B cell (primary cell): ENCODE data around the gene SYNGAP1. TPM values are rescaled to one million over a fixed set of nuclear protein-coding genes. Genes with fewer than 3 reads are reported as not detected.

Experiments
- ATAC-seq: fragments of 200-7000 bp; cut with Tn5 transposase; one replicate; pipeline ENCODE4 v1.10.0; 2021; ENCODE audit warnings: low read depth, mild to moderate bottlenecking, moderate number of reproducible peaks, moderate library complexity
- CTCF ChIA-PET: fragments of 350-600 bp; sonication (Branson Sonifier 250); formaldehyde crosslinking; loops from one replicate; lab custom pipeline; 2021; ENCODE audit warnings: antibody characterized with exemption, inconsistent platforms; lab: Charles Lee
- POLR2A ChIA-PET: fragments of 350-600 bp; sonication (Branson Sonifier 250); formaldehyde crosslinking; loops from one replicate; lab custom pipeline; 2021; ENCODE audit warnings: antibody characterized with exemption; lab: Charles Lee
- DNase-seq: peaks from one replicate; pipeline ENCODE4 v3.0.0; 2013
- H2AFZ ChIP-seq: 2 replicates; pipeline ENCODE4 v1.6.1; 2012; ENCODE audit warnings: mild to moderate bottlenecking, low read depth, low read length; ENCODE audit not compliant: insufficient read depth, poor library complexity, severe bottlenecking
- H3K27ac ChIP-seq, 2 donors: 1 replicate in 1 of 2; 2 replicates in 1 of 2; pipeline ENCODE4 v1.5.1; 2012 to 2013; ENCODE audit warnings: low read length in 2 of 2, mild to moderate bottlenecking in 2 of 2, moderate library complexity in 1 of 2
- H3K27me3 ChIP-seq, 4 experiments: fragments of 200-600 bp in 1 of 4; sonication (generic) in 1 of 4; replicated peaks in 1 of 4; 1 replicate in 2 of 4; 2 replicates in 2 of 4; pipeline versions ENCODE4 v1.6.1 to v1.7.0; 2013 to 2016; ENCODE audit warnings: low read length in 3 of 4, mild to moderate bottlenecking in 2 of 4, mixed read lengths in 1 of 4, moderate library complexity in 1 of 4; ENCODE audit not compliant: insufficient read depth in 4 of 4, control insufficient read depth in 3 of 4; ENCODE audit errors: control extremely low read depth in 1 of 4
- H3K36me3 ChIP-seq, 2 experiments: replicated peaks in 1 of 2; 1 replicate in 1 of 2; 2 replicates in 1 of 2; pipeline versions ENCODE4 v1.6.1 to v1.7.1; 2013; ENCODE audit warnings: low read length in 1 of 2; ENCODE audit not compliant: insufficient read depth in 2 of 2, control insufficient read depth in 1 of 2; ENCODE audit errors: control extremely low read depth in 1 of 2, extremely low read depth in 1 of 2
- H3K4me1 ChIP-seq, 2 donors: fragments of 200-600 bp in 1 of 2; sonication (generic) in 1 of 2; 1 replicate in 1 of 2; 2 replicates in 1 of 2; pipeline versions ENCODE4 v1.5.1 to v1.6.1; 2013 to 2017; ENCODE audit warnings: low read length in 2 of 2; ENCODE audit not compliant: control insufficient read depth in 2 of 2, insufficient read depth in 2 of 2
- H3K4me2 ChIP-seq: replicated peaks from 2 replicates; pipeline ENCODE3; 2012; ENCODE audit warnings: mild to moderate bottlenecking, low read depth, low read length; ENCODE audit not compliant: poor library complexity, severe bottlenecking
- H3K4me3 ChIP-seq, 5 experiments: fragments of 200-600 bp in 1 of 5; sonication (generic) in 1 of 5; 1 replicate in 3 of 5; 2 replicates in 2 of 5; pipeline versions ENCODE4 v1.5.1 to v1.7.0; 2011 to 2016; ENCODE audit warnings: low read length in 4 of 5, mild to moderate bottlenecking in 4 of 5, low read depth in 2 of 5, control low read depth in 1 of 5, moderate library complexity in 1 of 5; ENCODE audit not compliant: insufficient read depth in 1 of 5; ENCODE audit errors: control extremely low read depth in 1 of 5, extremely low read depth in 1 of 5
- H3K79me2 ChIP-seq: fragments of 200-600 bp; sonication (generic); one replicate; pipeline ENCODE4 v1.6.0; 2016; ENCODE audit warnings: low read length; ENCODE audit not compliant: control insufficient read depth, insufficient read depth
- H3K9ac ChIP-seq: fragments of 200-600 bp; sonication (generic); 2 replicates; pipeline ENCODE4 v1.6.1; 2017; ENCODE audit warnings: mild to moderate bottlenecking, low read length, moderate library complexity
- H3K9me3 ChIP-seq, 3 donors: one replicate each; pipeline versions ENCODE4 v1.6.1 to v1.7.1; 2013; ENCODE audit warnings: low read length in 2 of 3; ENCODE audit not compliant: control insufficient read depth in 2 of 3, insufficient read depth in 1 of 3; ENCODE audit errors: control extremely low read depth in 1 of 3
- H4K20me1 ChIP-seq: 2 replicates; pipeline ENCODE4 v1.6.0; 2012; ENCODE audit warnings: mild to moderate bottlenecking, low read length; ENCODE audit not compliant: insufficient read depth, control insufficient read depth, poor library complexity, severe bottlenecking
- H3K27ac Mint-ChIP-seq: one replicate; pipeline ENCODE4 v1.8.0; 2021; ENCODE audit warnings: mixed read lengths
- H3K27me3 Mint-ChIP-seq: one replicate; pipeline ENCODE4 v1.8.0; 2021; ENCODE audit warnings: mixed read lengths
- H3K4me1 Mint-ChIP-seq: one replicate; pipeline ENCODE4 v1.8.0; 2021; ENCODE audit warnings: mixed read lengths
- H3K4me3 Mint-ChIP-seq: one replicate; pipeline ENCODE4 v1.8.0; 2021; ENCODE audit warnings: mixed read lengths
- H3K9me3 Mint-ChIP-seq: one replicate; pipeline ENCODE4 v1.8.0; 2022; ENCODE audit warnings: mixed read lengths; ENCODE audit not compliant: insufficient read depth
- EZH2 ChIP-seq: IDR thresholded peaks from 2 replicates; pipeline ENCODE4 v1.6.1; 2012; ENCODE audit warnings: borderline replicate concordance, low read depth, mild to moderate bottlenecking, moderate library complexity, low read length; ENCODE audit not compliant: insufficient read depth, poor library complexity, severe bottlenecking
- WGBS: methylation state at CpG from one replicate; pipeline ENCODE4 v1.1.5; 2013; ENCODE audit warnings: missing lambda C conversion rate; ENCODE audit not compliant: insufficient coverage; 5-methylcytosine and 5-hydroxymethylcytosine counted together
- intact Hi-C: fragments of 100-400 bp; cut with micrococcal nuclease; formaldehyde crosslinking; loops from one replicate; pipeline ENCODE4 v1.10.0; 2022
- polyA plus RNA-seq: library from polyadenylated mRNA; depleted of rRNA; stranded (reverse); fragments of >200 nt; gene quantifications from 2 replicates; pipeline ENCODE4 v1.2.3, GENCODE V29; 2012
- total RNA-seq, 2 donors: library from RNA; stranded (reverse); fragments of 120-200 nt in 1 of 2; gene quantifications; 1 replicate in 1 of 2; 2 replicates in 1 of 2; pipeline versions ENCODE4 v1.2.3 to v1.2.4, GENCODE V29; 2013 to 2022
- TF ChIP-seq, protein P1 (sequence below): fragments of 200-600 bp; IDR thresholded peaks from one replicate; pipeline ENCODE4 v1.8.0; 2022; ENCODE audit warnings: antibody characterized with exemption, mild to moderate bottlenecking

SYNGAP1 gene
- total and polyA plus RNA-seq, 2 donors (not counting 1 experiment from before 2014, with no cell fraction given): 18.6 to 43.0 TPM

DNA sequence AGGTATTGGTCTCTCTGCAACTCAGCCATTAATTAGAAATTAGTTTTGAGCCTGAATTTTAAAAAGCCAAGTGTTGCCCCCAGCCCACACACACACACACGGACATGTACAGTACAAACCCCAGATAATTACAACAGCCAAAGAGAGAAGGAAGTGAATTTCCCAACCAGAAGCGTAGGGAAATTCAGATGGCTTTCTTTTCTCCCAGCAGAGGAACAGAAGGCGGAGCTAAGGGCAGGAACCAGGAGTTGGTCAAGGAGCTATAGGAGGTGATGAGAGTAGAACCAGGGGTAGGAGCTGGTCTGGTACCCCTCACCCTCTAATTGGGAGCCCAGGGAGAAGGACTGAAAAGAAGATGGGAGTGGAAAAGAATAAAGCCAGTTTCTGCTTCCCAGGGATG is 30.6 kb downstream of the SYNGAP1 start:
- peaks cover 4% of the 10 kb centered on the region for H4K20me1 ChIP-seq
- H3K79me2 ChIP-seq: peaks cover 28% of the 10 kb centered on the region
- ATAC-seq: no peak
- Mint-ChIP-seq H3K27ac (no peak overlapping the region), H3K4me1 (peaks cover 26% of the 10 kb centered on the region), H3K27me3 (no peaks in the 10 kb centered on the region), H3K4me3 (no peak overlapping the region), H3K9me3 (no peaks in the 10 kb centered on the region)
- H3K27me3 ChIP-seq: no peaks in the 10 kb centered on the region
- H3K4me2 ChIP-seq: no peak overlapping the region
- H3K4me1 ChIP-seq: peaks cover 12 to 21% of the 10 kb centered on the region in 2 donors
- H3K9ac ChIP-seq: no peak overlapping the region
- intact Hi-C loops: no loop called here
- 100% methylated on average over 1 of the region's 3 CpGs for WGBS
- no peaks in the 10 kb centered on the region for H3K9me3 ChIP-seq
- no peak for DNase-seq
- no peak overlapping the region for H3K4me3 ChIP-seq
- TF ChIP-seq EZH2: no peak
- TF ChIP-seq, protein P1, sequence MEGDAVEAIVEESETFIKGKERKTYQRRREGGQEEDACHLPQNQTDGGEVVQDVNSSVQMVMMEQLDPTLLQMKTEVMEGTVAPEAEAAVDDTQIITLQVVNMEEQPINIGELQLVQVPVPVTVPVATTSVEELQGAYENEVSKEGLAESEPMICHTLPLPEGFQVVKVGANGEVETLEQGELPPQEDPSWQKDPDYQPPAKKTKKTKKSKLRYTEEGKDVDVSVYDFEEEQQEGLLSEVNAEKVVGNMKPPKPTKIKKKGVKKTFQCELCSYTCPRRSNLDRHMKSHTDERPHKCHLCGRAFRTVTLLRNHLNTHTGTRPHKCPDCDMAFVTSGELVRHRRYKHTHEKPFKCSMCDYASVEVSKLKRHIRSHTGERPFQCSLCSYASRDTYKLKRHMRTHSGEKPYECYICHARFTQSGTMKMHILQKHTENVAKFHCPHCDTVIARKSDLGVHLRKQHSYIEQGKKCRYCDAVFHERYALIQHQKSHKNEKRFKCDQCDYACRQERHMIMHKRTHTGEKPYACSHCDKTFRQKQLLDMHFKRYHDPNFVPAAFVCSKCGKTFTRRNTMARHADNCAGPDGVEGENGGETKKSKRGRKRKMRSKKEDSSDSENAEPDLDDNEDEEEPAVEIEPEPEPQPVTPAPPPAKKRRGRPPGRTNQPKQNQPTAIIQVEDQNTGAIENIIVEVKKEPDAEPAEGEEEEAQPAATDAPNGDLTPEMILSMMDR: no peak
- no peak overlapping the region for H3K27ac ChIP-seq
- ChIA-PET POLR2A (interaction anchor here (0.7 kb wide), 1 partner anchor 14 kb away, joined by 3 read pairs; no protein-coding TSS in a partner anchor), CTCF (interaction anchor here (1.4 to 1.6 kb wide), 2 partner anchors 19 to 25 kb away, joined by 4 to 5 read pairs; no protein-coding TSS in a partner anchor)
- H2AFZ ChIP-seq: no peak overlapping the region
- H3K36me3 ChIP-seq: peaks cover 0 to 12% of the 10 kb centered on the region in 2 experiments

DNA sequence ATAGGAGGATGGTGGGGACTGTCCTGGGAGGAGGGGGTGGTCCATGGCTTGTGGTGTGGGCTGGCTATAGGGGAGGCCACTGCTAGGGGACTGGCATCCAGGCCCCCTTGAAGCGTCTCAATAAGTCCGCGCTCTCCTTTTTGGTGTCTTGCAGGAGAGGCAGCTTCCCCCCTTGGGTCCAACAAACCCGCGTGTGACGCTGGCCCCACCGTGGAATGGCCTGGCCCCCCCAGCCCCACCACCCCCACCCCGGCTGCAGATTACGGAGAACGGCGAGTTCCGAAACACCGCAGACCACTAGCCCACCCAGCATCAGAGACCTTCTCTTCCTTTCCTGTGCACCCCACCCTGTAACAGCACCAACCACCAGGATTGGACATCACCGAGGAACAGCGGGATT is 31.7 kb downstream of the SYNGAP1 start:
- DNase-seq (no peak), ATAC-seq (no peak)
- H3K9me3 ChIP-seq: no peaks in the 10 kb centered on the region
- CTCF ChIA-PET: no interaction called here
- no peak for TF ChIP-seq EZH2
- TF ChIP-seq, protein P1: no peak
- Mint-ChIP-seq H3K27me3 (no peaks in the 10 kb centered on the region), H3K4me1 (peaks cover 30% of the 10 kb centered on the region), H3K4me3 (no peak overlapping the region), H3K9me3 (no peaks in the 10 kb centered on the region), H3K27ac (no peak overlapping the region)
- H2AFZ ChIP-seq: no peak overlapping the region
- H3K9ac ChIP-seq: no peak overlapping the region
- no peaks in the 10 kb centered on the region for H3K27me3 ChIP-seq
- H3K36me3 ChIP-seq: peaks cover 0 to 11% of the 10 kb centered on the region in 2 experiments
- no peak overlapping the region for H3K4me3 ChIP-seq
- POLR2A ChIA-PET: no interaction called here
- intact Hi-C loops: no loop called here
- peaks cover 4% of the 10 kb centered on the region for H4K20me1 ChIP-seq
- no peak overlapping the region for H3K4me2 ChIP-seq
- no peak overlapping the region for H3K27ac ChIP-seq
- H3K79me2 ChIP-seq: peaks cover 39% of the 10 kb centered on the region
- WGBS: 98% methylated on average over 8 of the region's 15 CpGs
- peaks cover 12 to 21% of the 10 kb centered on the region in 2 donors for H3K4me1 ChIP-seq
